ENCODE data around the gene PSAP.

The PSAP gene

DNA sequence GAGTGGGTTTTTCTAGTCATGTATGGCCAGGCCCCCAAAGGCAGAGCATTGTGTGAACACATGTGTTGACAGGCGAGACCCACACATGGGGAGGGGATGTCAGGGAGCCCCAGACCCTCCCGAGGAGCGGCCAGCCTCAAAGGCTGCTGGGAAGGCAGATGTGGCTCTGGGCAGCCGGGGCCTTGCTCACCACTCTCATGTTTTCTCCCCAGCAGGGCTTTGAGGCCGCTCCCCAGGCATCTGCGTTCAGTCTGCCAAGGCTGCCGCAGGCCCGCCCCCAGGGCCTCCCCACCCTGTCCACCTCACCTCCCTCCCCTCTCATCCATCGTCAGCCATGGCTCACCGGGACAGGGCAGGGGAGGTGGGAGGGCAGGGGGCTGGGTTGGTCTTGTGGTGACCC lies 61.2 kb downstream of the PSAP start:
- Histone ChIP-seq H3K27ac (ENCODE audit: low read length) (no peak overlapping the region), H3K27me3 (ENCODE audit: low read depth, low read length) (peaks cover 34% of the 10 kb centered on the region), H3K4me3 (ENCODE audit: low read length) (no peak overlapping the region), H3K4me2 (ENCODE audit: low read length) (peak overlapping the region; percentile 99; the same call in 1 of the 2 replicates), H3K79me2 (ENCODE audit: low read length) (no peaks in the 10 kb centered on the region), H3K9me3 (ENCODE audit: insufficient read depth, low read length) (no peaks in the 10 kb centered on the region), H2AFZ (ENCODE audit: low read depth, low read length) (no peak overlapping the region), H3K4me1 (ENCODE audit: low read length) (peaks cover 16% of the 10 kb centered on the region), H3K9ac (ENCODE audit: low read length) (no peak overlapping the region), H4K20me1 (ENCODE audit: insufficient read depth, low read length) (no peaks in the 10 kb centered on the region), H3K36me3 (replicated peaks; ENCODE audit: low read depth, low read length) (no peaks in the 10 kb centered on the region)
- no peak for TF ChIP-seq EZH2phosphoT487 (IDR thresholded peaks at IDR 0.05; ENCODE audit: low read depth)
- TF ChIP-seq, protein P1, sequence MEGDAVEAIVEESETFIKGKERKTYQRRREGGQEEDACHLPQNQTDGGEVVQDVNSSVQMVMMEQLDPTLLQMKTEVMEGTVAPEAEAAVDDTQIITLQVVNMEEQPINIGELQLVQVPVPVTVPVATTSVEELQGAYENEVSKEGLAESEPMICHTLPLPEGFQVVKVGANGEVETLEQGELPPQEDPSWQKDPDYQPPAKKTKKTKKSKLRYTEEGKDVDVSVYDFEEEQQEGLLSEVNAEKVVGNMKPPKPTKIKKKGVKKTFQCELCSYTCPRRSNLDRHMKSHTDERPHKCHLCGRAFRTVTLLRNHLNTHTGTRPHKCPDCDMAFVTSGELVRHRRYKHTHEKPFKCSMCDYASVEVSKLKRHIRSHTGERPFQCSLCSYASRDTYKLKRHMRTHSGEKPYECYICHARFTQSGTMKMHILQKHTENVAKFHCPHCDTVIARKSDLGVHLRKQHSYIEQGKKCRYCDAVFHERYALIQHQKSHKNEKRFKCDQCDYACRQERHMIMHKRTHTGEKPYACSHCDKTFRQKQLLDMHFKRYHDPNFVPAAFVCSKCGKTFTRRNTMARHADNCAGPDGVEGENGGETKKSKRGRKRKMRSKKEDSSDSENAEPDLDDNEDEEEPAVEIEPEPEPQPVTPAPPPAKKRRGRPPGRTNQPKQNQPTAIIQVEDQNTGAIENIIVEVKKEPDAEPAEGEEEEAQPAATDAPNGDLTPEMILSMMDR (IDR thresholded peaks at IDR 0.05; ENCODE audit: low read depth, low read length): no peak

GRCh38 chr10:71788954-71789353 lies 62.1 kb downstream of the PSAP start:
- no peak overlapping the region for H3K9ac ChIP-seq (ENCODE audit: low read length)
- H3K4me2 ChIP-seq (ENCODE audit: low read length): no peak overlapping the region
- no peaks in the 10 kb centered on the region for H3K79me2 ChIP-seq (ENCODE audit: low read length)
- H3K36me3 ChIP-seq (replicated peaks; ENCODE audit: low read depth, low read length): no peaks in the 10 kb centered on the region
- no peaks in the 10 kb centered on the region for H4K20me1 ChIP-seq (ENCODE audit: insufficient read depth, low read length)
- TF ChIP-seq EZH2phosphoT487 (IDR thresholded peaks at IDR 0.05; ENCODE audit: low read depth): no peak
- TF ChIP-seq, protein P1 (IDR thresholded peaks at IDR 0.05; ENCODE audit: low read depth, low read length): no peak
- no peak overlapping the region for H2AFZ ChIP-seq (ENCODE audit: low read depth, low read length)
- H3K4me1 ChIP-seq (ENCODE audit: low read length): peaks cover 16% of the 10 kb centered on the region
- peaks cover 27% of the 10 kb centered on the region for H3K27me3 ChIP-seq (ENCODE audit: low read depth, low read length)
- no peaks in the 10 kb centered on the region for H3K9me3 ChIP-seq (ENCODE audit: insufficient read depth, low read length)
- no peak overlapping the region for H3K27ac ChIP-seq (ENCODE audit: low read length)
- no peak overlapping the region for H3K4me3 ChIP-seq (ENCODE audit: low read length)

DNA sequence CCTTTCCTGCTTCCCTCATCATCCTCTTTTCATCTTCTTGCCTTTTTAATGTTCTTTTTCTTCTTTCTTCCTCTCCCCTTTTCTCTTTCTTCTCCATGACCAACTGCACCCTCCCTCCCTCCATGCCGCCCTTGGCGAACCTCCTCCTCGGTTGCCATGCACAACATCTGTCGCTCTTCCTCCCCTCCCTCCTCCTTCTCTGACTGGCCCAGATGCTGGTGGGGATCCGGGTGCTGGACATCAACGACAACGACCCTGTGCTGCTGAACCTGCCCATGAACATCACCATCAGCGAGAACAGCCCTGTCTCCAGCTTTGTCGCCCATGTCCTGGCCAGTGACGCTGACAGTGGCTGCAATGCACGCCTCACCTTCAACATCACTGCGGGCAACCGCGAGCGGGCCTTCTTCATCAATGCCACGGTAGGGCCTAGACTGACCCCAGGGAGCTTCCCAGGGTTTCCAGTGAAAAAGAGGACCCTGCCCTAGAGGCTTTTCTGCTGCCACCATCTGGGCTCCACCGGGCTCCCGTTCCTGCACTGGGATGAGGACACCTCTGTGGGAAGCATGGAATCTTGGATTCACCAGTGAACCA lies 66.3 kb downstream of the PSAP start:
- Histone ChIP-seq H3K79me2 (ENCODE audit: low read length) (no peaks in the 10 kb centered on the region), H4K20me1 (ENCODE audit: insufficient read depth, low read length) (no peaks in the 10 kb centered on the region), H3K27me3 (ENCODE audit: low read depth, low read length) (peaks cover 22% of the 10 kb centered on the region), H3K36me3 (replicated peaks; ENCODE audit: low read depth, low read length) (no peaks in the 10 kb centered on the region), H3K27ac (ENCODE audit: low read length) (no peak overlapping the region), H2AFZ (ENCODE audit: low read depth, low read length) (no peak overlapping the region), H3K9ac (ENCODE audit: low read length) (no peak overlapping the region), H3K4me3 (ENCODE audit: low read length) (no peak overlapping the region), H3K4me1 (ENCODE audit: low read length) (peaks cover under 1% of the 10 kb centered on the region; the same call in 1 of the 2 replicates), H3K9me3 (ENCODE audit: insufficient read depth, low read length) (no peaks in the 10 kb centered on the region), H3K4me2 (ENCODE audit: low read length) (no peak overlapping the region)
- TF ChIP-seq, protein P1 (IDR thresholded peaks at IDR 0.05; ENCODE audit: low read depth, low read length): no peak
- TF ChIP-seq EZH2phosphoT487 (IDR thresholded peaks at IDR 0.05; ENCODE audit: low read depth): no peak

GRCh38 chr10:71783917-71784678 lies 67.0 kb downstream of the PSAP start:
- peaks cover 16% of the 10 kb centered on the region for H3K27me3 ChIP-seq (ENCODE audit: low read depth, low read length)

More at GRCh38 chr10:71783917-71784678, 67.0 kb downstream of the PSAP start:
- H3K9me3 ChIP-seq (ENCODE audit: insufficient read depth, low read length): no peaks in the 10 kb centered on the region
- no peak overlapping the region for H3K4me3 ChIP-seq (ENCODE audit: low read length)
- H4K20me1 ChIP-seq (ENCODE audit: insufficient read depth, low read length): no peaks in the 10 kb centered on the region
- no peak overlapping the region for H3K27ac ChIP-seq (ENCODE audit: low read length)
- no peak overlapping the region for H3K4me2 ChIP-seq (ENCODE audit: low read length)
- no peak overlapping the region for H3K9ac ChIP-seq (ENCODE audit: low read length)
- no peaks in the 10 kb centered on the region for H3K4me1 ChIP-seq (ENCODE audit: low read length)
- H2AFZ ChIP-seq (ENCODE audit: low read depth, low read length): no peak overlapping the region
- TF ChIP-seq, protein P1 (IDR thresholded peaks at IDR 0.05; ENCODE audit: low read depth, low read length): no peak
- no peak for TF ChIP-seq EZH2phosphoT487 (IDR thresholded peaks at IDR 0.05; ENCODE audit: low read depth)
- H3K36me3 ChIP-seq (replicated peaks; ENCODE audit: low read depth, low read length): no peaks in the 10 kb centered on the region
- no peaks in the 10 kb centered on the region for H3K79me2 ChIP-seq (ENCODE audit: low read length)

Data from OCI-LY3 (cell line).